ENCODE data around the gene RSBN1.

DNA sequence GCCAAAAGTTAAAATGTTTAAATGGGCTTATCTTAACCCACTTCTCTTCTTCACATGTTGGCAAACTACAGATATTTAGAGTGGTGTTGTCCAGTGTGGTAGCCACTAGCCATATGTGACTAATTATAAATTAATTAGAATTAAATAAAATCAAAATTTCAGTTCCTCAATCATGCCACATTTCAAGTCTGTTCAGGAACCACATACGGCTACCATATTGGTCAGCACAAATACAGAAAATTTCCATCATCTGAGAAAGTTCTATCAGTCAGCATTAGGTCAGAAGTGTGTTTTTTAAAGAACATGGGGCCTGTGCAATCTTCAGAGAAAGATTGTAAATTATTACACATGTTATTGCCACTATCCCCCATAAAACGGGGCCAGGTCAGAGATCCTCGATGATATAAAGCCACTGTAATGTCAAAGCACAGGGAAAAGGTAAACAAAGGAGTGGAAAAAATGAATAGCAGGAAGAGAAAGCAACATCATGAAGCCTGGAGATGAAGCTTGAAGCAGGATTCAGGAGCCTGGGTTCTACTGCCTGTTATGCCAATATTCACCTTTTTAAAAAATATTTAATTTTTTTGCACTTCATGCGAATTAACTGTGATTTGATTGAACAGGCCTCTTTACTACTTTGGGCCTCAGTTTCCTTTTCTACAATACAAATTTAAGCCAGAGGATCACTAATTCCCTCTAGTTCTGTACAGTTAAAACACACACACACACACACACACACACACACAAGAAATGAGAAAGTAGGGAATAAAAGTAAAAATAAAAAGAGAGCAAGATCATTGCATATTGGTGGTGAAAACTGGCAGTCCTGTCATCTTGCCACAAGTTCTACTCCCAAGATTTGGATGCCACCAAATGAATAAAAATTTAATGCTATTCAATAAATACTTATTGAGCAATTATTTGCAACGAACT, 2.3 kb downstream of the RSBN1 start:
- TF ChIP-seq, protein P1, sequence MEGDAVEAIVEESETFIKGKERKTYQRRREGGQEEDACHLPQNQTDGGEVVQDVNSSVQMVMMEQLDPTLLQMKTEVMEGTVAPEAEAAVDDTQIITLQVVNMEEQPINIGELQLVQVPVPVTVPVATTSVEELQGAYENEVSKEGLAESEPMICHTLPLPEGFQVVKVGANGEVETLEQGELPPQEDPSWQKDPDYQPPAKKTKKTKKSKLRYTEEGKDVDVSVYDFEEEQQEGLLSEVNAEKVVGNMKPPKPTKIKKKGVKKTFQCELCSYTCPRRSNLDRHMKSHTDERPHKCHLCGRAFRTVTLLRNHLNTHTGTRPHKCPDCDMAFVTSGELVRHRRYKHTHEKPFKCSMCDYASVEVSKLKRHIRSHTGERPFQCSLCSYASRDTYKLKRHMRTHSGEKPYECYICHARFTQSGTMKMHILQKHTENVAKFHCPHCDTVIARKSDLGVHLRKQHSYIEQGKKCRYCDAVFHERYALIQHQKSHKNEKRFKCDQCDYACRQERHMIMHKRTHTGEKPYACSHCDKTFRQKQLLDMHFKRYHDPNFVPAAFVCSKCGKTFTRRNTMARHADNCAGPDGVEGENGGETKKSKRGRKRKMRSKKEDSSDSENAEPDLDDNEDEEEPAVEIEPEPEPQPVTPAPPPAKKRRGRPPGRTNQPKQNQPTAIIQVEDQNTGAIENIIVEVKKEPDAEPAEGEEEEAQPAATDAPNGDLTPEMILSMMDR (IDR thresholded peaks at IDR 0.05): no peak
- no peak for TF ChIP-seq ZFX (IDR thresholded peaks at IDR 0.05; ENCODE audit: borderline replicate concordance)
